ENCODE results near the gene MMP17.

The MMP17 gene

DNA sequence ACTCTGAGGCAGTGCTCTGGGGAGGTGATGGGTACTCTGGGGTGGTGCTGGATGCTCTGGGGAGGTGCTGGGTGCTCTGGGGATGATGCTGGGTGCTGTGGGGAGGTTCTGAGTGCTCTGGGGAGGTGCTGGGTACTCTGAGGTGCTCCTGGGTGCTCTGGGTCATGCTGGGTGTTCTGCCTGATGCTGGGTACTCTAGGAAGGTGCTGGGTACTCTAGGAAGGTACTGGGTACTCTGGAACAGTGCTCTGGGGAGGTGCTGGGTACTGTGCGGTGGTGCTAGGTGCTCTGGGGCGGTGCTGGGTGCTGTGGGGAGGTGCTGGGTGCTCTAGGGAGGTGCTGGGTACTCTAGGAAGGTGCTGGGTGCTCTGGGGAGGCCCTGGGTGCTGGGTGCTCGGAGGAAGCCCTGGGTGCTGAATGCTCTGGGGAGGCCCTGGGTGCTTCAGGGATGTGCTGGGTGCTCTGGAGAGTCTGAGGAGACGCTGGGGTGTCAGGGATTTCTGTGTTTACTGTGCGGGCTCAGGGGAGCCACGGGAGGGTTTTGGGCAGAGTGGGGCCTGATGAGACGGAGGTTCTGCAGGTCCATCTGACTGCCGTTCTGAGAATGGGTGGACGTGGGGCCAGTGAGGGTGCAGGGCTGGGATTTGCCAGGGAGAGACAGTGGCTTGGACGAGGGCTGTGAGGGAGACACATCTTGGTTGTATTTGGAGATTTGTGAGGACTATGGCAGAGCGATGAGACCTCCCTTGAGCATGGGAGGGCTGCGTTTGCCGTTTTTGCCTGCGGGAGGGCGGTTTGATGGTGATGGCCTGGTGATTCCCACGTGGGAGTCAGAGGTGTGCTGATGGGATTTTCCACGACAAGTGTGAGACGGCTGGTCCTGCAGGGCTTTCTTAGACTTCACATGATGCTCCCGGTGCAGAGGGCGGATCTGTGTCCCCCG lies 30.0 kb downstream of the MMP17 start:
- no peak overlapping the region for H3K4me3 ChIP-seq (ENCODE audit: low read depth, low read length)
- no peaks in the 10 kb centered on the region for H3K9me3 ChIP-seq (ENCODE audit: control insufficient read depth, insufficient read depth, low read depth, low read length)
- TF ChIP-seq ZNF600 (tag by site-specific recombination; IDR thresholded peaks at IDR 0.05), result peak; percentile 60; the same call in 1 of the 2 replicates
- TF ChIP-seq ZNF830 (tag by site-specific recombination; IDR thresholded peaks at IDR 0.05; ENCODE audit: low read depth), result no peak
- peak; percentile 40 for TF ChIP-seq ZIC2 (tag by site-specific recombination; IDR thresholded peaks at IDR 0.05)
- 0 out of 2 replicates have a peak, but pooled peaks have one; percentile 8 for TF ChIP-seq ZNF423 (tag by site-specific recombination; IDR thresholded peaks at IDR 0.05)
- TF ChIP-seq ZSCAN16 (tag by site-specific recombination; IDR thresholded peaks at IDR 0.05), result 0 out of 2 replicates have a peak, but pooled peaks have one; percentile 16
- no peaks in the 10 kb centered on the region for H3K36me3 ChIP-seq (ENCODE audit: control insufficient read depth in 2 of 2, insufficient read depth in 1 of 2, low read length in 2 of 2)
- no peaks in the 10 kb centered on the region for H3K4me1 ChIP-seq (ENCODE audit: control insufficient read depth, insufficient read depth, low read length)
- POLR2A ChIA-PET, result no interaction called here
- H3K27ac ChIP-seq (ENCODE audit: extremely low read depth, low read depth, low read length), result no peak overlapping the region
- CTCF ChIA-PET, result no interaction called here

DNA sequence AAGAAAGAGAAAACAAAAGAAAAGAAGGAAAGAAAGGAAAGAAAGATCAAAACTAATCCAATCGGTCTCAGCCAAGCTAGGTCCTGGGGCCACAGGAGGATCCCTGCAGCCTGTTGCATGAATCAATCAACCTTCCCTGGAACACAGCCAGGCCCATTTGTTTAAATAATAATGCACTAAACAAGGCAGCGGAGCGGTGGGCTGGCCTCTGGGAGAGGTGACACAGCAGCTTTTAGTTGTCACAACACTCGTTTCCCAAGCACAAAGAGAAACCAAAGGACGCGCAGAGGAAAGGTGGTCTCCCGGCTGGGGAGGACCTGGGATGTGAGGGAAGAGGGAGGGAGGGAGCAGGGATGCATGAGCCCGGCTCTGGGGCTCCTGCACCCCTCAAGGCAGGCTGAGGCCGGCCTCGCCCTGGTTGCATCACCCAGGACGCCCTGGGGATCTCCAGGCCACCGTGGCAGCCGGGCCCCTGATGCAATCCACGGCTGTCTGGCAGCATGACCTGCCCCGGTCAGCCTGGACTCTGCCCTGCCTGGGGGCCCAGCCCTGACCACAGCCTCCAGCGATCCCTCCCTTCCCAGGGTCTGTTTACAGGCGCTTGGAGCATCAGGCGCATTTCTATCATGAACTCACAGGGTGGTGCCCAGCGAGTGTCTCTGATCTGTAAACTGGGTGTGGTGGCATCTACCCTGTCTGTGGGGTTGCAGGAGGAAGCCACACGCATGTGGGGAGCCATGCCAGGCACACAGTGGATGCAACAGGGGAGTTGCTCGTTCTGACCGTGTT lies 32.5 kb downstream of the MMP17 start:
- no peaks in the 10 kb centered on the region for H3K36me3 ChIP-seq (ENCODE audit: control insufficient read depth in 2 of 2, insufficient read depth in 1 of 2, low read length in 2 of 2)
- POLR2A ChIA-PET, result interaction anchor here (0.7 kb wide), 2 partner anchors 36 to 69 kb away, joined by 3 read pairs; no protein-coding TSS in a partner anchor
- H3K4me3 ChIP-seq (ENCODE audit: low read depth, low read length), result no peak overlapping the region
- CTCF ChIA-PET, result interaction anchor here (0.6 kb wide), 1 partner anchor 14 kb away, joined by 5 read pairs; no protein-coding TSS in a partner anchor
- H3K4me1 ChIP-seq (ENCODE audit: control insufficient read depth, insufficient read depth, low read length), result no peaks in the 10 kb centered on the region
- H3K9me3 ChIP-seq (ENCODE audit: control insufficient read depth, insufficient read depth, low read depth, low read length), result no peaks in the 10 kb centered on the region
- no peak overlapping the region for H3K27ac ChIP-seq (ENCODE audit: extremely low read depth, low read depth, low read length)
- TF ChIP-seq ZNF843 (tag by site-specific recombination; IDR thresholded peaks at IDR 0.05) (no peak), ZNF48 (tag by site-specific recombination; IDR thresholded peaks at IDR 0.05) (no peak), ZIC2 (tag by site-specific recombination; IDR thresholded peaks at IDR 0.05) (peak; percentile 68), ZNF610 (tag by site-specific recombination; IDR thresholded peaks at IDR 0.05; ENCODE audit: borderline replicate concordance) (0 out of 2 replicates have a peak, but pooled peaks have one; percentile 26), ZNF473 (tag by site-specific recombination; IDR thresholded peaks at IDR 0.05) (no peak), ZBTB8A (tag by site-specific recombination; IDR thresholded peaks at IDR 0.05) (peak; percentile 87), RBAK (tag by site-specific recombination; IDR thresholded peaks at IDR 0.05) (no peak), ZNF335 (tag by site-specific recombination; conservative IDR thresholded peaks at IDR 0.05) (peak; percentile 64), ZNF792 (tag by site-specific recombination; IDR thresholded peaks at IDR 0.05) (no peak), GFI1B (tag by site-specific recombination; IDR thresholded peaks at IDR 0.05) (no peak), ZNF24 (tag by site-specific recombination; IDR thresholded peaks at IDR 0.05) (0 out of 2 replicates have a peak, but pooled peaks have one; percentile 27), ZNF292 (tag by site-specific recombination; IDR thresholded peaks at IDR 0.05; ENCODE audit: borderline replicate concordance, low read depth) (no peak), KLF16 (tag by site-specific recombination; IDR thresholded peaks at IDR 0.05) (peak; percentile 45; the same call in 1 of the 2 replicates), ZNF624 (tag by site-specific recombination; IDR thresholded peaks at IDR 0.05) (no peak), ZNF2 (tag by site-specific recombination; IDR thresholded peaks at IDR 0.05) (no peak), MEIS1 (CRISPR knock-in tag; IDR thresholded peaks at IDR 0.05; ENCODE audit: borderline replicate concordance) (no peak), FEZF1 (tag by site-specific recombination; IDR thresholded peaks at IDR 0.05) (peak; percentile 33; the same call in 1 of the 2 replicates)
- TF ChIP-seq, protein P1, sequence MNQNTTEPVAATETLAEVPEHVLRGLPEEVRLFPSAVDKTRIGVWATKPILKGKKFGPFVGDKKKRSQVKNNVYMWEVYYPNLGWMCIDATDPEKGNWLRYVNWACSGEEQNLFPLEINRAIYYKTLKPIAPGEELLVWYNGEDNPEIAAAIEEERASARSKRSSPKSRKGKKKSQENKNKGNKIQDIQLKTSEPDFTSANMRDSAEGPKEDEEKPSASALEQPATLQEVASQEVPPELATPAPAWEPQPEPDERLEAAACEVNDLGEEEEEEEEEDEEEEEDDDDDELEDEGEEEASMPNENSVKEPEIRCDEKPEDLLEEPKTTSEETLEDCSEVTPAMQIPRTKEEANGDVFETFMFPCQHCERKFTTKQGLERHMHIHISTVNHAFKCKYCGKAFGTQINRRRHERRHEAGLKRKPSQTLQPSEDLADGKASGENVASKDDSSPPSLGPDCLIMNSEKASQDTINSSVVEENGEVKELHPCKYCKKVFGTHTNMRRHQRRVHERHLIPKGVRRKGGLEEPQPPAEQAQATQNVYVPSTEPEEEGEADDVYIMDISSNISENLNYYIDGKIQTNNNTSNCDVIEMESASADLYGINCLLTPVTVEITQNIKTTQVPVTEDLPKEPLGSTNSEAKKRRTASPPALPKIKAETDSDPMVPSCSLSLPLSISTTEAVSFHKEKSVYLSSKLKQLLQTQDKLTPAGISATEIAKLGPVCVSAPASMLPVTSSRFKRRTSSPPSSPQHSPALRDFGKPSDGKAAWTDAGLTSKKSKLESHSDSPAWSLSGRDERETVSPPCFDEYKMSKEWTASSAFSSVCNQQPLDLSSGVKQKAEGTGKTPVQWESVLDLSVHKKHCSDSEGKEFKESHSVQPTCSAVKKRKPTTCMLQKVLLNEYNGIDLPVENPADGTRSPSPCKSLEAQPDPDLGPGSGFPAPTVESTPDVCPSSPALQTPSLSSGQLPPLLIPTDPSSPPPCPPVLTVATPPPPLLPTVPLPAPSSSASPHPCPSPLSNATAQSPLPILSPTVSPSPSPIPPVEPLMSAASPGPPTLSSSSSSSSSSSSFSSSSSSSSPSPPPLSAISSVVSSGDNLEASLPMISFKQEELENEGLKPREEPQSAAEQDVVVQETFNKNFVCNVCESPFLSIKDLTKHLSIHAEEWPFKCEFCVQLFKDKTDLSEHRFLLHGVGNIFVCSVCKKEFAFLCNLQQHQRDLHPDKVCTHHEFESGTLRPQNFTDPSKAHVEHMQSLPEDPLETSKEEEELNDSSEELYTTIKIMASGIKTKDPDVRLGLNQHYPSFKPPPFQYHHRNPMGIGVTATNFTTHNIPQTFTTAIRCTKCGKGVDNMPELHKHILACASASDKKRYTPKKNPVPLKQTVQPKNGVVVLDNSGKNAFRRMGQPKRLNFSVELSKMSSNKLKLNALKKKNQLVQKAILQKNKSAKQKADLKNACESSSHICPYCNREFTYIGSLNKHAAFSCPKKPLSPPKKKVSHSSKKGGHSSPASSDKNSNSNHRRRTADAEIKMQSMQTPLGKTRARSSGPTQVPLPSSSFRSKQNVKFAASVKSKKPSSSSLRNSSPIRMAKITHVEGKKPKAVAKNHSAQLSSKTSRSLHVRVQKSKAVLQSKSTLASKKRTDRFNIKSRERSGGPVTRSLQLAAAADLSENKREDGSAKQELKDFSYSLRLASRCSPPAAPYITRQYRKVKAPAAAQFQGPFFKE (tag by site-specific recombination; IDR thresholded peaks at IDR 0.05; ENCODE audit: borderline replicate concordance), result no peak
- TF ChIP-seq, protein P2, sequence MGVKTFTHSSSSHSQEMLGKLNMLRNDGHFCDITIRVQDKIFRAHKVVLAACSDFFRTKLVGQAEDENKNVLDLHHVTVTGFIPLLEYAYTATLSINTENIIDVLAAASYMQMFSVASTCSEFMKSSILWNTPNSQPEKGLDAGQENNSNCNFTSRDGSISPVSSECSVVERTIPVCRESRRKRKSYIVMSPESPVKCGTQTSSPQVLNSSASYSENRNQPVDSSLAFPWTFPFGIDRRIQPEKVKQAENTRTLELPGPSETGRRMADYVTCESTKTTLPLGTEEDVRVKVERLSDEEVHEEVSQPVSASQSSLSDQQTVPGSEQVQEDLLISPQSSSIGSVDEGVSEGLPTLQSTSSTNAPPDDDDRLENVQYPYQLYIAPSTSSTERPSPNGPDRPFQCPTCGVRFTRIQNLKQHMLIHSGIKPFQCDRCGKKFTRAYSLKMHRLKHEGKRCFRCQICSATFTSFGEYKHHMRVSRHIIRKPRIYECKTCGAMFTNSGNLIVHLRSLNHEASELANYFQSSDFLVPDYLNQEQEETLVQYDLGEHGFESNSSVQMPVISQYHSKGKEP (tag by site-specific recombination; IDR thresholded peaks at IDR 0.05), result peak; percentile 98
- TF ChIP-seq, protein P3, sequence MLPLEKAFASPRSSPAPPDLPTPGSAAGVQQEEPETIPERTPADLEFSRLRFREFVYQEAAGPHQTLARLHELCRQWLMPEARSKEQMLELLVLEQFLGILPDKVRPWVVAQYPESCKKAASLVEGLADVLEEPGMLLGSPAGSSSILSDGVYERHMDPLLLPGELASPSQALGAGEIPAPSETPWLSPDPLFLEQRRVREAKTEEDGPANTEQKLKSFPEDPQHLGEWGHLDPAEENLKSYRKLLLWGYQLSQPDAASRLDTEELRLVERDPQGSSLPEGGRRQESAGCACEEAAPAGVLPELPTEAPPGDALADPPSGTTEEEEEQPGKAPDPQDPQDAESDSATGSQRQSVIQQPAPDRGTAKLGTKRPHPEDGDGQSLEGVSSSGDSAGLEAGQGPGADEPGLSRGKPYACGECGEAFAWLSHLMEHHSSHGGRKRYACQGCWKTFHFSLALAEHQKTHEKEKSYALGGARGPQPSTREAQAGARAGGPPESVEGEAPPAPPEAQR (tag by site-specific recombination; IDR thresholded peaks at IDR 0.05), result no peak
